ENCODE results near the gene DRD3. TPM values are rescaled to one million over a fixed set of nuclear protein-coding genes. Genes with fewer than 3 reads are reported as not detected.

Gene DRD3
- total RNA-seq, 4 donors from 2014 or later, result not detected

DNA sequence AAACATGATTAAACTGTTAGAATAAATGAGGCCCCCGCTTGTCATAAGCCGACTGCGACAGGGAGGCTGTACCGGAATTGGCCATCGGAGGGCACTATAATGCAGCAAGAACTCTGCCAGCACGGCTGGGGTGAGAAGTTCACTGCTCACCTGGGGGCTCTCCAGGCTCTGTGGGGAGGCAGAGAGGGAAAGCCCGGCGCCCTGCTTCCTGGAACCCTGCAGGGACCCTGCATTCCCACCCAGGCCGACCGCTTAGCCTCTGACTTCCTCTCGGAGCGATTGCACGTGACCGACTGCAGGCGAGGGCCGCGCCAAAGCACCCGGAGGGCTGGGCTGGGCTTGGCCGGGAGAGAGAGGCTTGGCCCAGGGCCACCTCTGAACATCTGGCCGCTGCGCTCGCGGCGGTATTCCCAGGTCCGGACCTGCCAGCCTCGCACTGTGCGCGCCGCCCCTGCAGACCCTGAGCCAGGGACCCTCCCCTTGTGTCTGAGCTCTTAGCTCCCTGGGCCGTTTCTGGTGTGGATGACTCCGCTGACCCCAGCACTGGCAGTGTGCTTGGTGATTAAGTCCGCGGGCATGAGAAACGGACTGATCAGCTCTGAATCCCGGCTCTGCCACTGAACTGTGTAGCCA, 26.2 kb downstream of the DRD3 start:
- peak; percentile 89 for ATAC-seq
- peaks cover 0 to 12% (median 0%) of the 10 kb centered on the region in 3 donors for H3K4me1 ChIP-seq
- H3K36me3 ChIP-seq, result no peaks in the 10 kb centered on the region
- peak overlapping the region; percentile 38 to 53 for H3K4me3 ChIP-seq
- H3K9me3 ChIP-seq, result no peaks in the 10 kb centered on the region
- no peak for TF ChIP-seq EP300 (IDR thresholded peaks at IDR 0.05)
- TF ChIP-seq, protein P1, sequence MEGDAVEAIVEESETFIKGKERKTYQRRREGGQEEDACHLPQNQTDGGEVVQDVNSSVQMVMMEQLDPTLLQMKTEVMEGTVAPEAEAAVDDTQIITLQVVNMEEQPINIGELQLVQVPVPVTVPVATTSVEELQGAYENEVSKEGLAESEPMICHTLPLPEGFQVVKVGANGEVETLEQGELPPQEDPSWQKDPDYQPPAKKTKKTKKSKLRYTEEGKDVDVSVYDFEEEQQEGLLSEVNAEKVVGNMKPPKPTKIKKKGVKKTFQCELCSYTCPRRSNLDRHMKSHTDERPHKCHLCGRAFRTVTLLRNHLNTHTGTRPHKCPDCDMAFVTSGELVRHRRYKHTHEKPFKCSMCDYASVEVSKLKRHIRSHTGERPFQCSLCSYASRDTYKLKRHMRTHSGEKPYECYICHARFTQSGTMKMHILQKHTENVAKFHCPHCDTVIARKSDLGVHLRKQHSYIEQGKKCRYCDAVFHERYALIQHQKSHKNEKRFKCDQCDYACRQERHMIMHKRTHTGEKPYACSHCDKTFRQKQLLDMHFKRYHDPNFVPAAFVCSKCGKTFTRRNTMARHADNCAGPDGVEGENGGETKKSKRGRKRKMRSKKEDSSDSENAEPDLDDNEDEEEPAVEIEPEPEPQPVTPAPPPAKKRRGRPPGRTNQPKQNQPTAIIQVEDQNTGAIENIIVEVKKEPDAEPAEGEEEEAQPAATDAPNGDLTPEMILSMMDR (IDR thresholded peaks at IDR 0.05), result peak; percentile 71 to 89 (median 80)
- peak; percentile 27 for TF ChIP-seq POLR2AphosphoS5 (IDR thresholded peaks at IDR 0.05)
- TF ChIP-seq POLR2A (IDR thresholded peaks at IDR 0.05), result no peak
- 1 to 5% methylated on average over 9 to 10 of the region's 35 CpGs for WGBS, 2 donors (ENCODE audit: low coverage in 1 of 2)
- H3K27me3 ChIP-seq, result no peaks in the 10 kb centered on the region
- peak overlapping the region in 3 of 4 donors; percentile 24 to 68 (median 41) for H3K27ac ChIP-seq

DNA sequence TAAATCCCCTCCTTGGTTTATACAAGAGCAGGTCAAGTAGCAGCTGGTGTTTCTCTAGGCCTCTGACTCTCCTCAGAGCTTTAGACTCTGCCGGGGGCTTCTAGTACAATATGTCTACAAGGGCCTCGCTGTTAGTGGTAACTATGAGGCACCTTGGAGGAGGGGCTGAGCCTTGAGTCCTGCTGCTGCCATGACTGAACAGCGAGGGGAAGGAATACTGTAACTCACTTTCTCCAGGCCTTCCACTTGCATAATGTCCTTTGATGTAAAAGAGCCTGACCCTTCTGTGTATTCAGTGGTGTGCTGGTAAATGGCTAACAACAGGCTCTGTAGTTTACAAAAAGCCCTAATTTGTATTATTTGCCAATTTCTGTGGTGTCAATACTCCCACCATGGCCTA, 27.8 kb downstream of the DRD3 start:
- WGBS, 2 donors (ENCODE audit: low coverage in 1 of 2), result 20 to 66% methylated on average over 1 to 3 of the region's 3 CpGs
- H3K9me3 ChIP-seq, result no peaks in the 10 kb centered on the region
- no peaks in the 10 kb centered on the region for H3K36me3 ChIP-seq
- peaks cover 0 to 12% (median 0%) of the 10 kb centered on the region in 3 donors for H3K4me1 ChIP-seq
- H3K4me3 ChIP-seq, result no peak overlapping the region
- H3K27ac ChIP-seq, result no peak overlapping the region
- no peaks in the 10 kb centered on the region for H3K27me3 ChIP-seq
- TF ChIP-seq EP300 (IDR thresholded peaks at IDR 0.05), result no peak
- TF ChIP-seq, protein P1 (IDR thresholded peaks at IDR 0.05), result no peak
- no peak for ATAC-seq

DNA sequence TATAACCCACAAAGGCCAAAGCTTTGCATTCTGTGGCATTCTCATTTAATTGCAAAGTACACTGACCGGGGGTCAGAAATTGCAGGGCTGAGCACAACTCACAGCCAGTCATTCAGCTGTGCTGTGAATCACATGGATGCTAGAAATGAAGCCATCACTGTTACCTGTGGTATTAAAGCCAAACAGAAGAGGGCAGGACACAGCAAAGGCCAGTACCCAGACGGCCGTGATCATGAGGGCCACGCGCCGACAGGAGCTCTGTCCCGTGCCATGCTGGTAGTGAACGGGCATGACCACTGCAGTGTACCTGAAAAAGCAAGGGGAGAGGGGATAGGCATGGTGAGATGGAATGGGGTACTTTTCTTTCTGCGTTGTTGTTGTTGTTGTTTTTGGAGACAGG, 31.6 kb downstream of the DRD3 start:
- no peaks in the 10 kb centered on the region for H3K27me3 ChIP-seq
- H3K9me3 ChIP-seq, result no peaks in the 10 kb centered on the region
- H3K36me3 ChIP-seq, result no peaks in the 10 kb centered on the region
- H3K4me3 ChIP-seq, result no peak overlapping the region
- 83 to 84% methylated on average over 8 to 9 of the region's 9 CpGs for WGBS, 2 donors (ENCODE audit: low coverage in 1 of 2)
- H3K4me1 ChIP-seq, result peaks cover 0 to 3% (median 0%) of the 10 kb centered on the region in 3 donors
- no peak for TF ChIP-seq POLR2AphosphoS5 (IDR thresholded peaks at IDR 0.05)
- no peak for TF ChIP-seq EP300 (IDR thresholded peaks at IDR 0.05)
- TF ChIP-seq, protein P1 (IDR thresholded peaks at IDR 0.05), result no peak
- no peak for TF ChIP-seq POLR2A (IDR thresholded peaks at IDR 0.05)
- no peak overlapping the region for H3K27ac ChIP-seq
- no peak for ATAC-seq

DNA sequence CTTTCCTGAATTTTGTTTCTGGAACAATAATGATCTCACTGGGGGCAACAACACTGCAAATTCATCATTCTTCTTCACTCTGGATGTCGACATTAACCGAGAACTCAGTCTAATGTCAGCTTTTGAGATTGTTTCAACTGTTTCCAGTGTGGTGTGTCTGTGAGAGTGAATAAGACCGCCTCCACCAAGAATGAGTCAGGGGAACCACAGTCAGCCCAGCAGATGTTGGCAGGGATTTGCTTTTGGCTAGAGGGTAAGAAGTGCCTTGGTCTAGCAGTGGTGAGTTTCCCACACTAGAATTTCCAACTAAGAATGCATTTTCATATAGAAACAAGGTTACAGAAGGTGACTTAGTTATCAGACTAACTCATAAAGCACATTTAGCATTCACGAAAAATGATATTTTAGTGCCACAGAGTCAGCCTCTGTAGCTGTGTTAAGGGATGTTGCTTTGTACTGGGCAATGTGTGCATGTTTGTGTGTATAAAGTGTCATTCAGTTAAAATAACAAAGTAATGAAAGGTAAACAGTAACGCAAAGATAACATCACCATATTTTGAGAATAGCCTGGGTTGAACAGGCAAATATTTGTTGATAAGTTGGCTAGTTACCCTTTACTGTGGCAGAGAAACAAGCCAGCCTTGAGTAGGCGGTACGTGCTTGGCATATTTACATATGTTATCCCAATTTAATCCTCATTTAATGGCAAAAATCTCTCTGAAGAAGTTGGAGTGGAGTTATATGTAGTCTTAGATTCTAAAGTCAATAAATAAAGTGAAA, 33.8 kb downstream of the DRD3 start:
- H3K4me3 ChIP-seq, result no peak overlapping the region
- no peak for ATAC-seq
- H3K4me1 ChIP-seq, result no peaks in the 10 kb centered on the region
- no peak overlapping the region for H3K27ac ChIP-seq
- TF ChIP-seq POLR2A (IDR thresholded peaks at IDR 0.05) (no peak), EP300 (IDR thresholded peaks at IDR 0.05) (no peak), POLR2AphosphoS5 (IDR thresholded peaks at IDR 0.05) (no peak)
- TF ChIP-seq, protein P1 (IDR thresholded peaks at IDR 0.05), result no peak
- WGBS, 2 donors (ENCODE audit: low coverage in 1 of 2), result 55 to 72% methylated on average over 6 to 7 of the region's 7 CpGs
- H3K36me3 ChIP-seq, result no peaks in the 10 kb centered on the region
- no peaks in the 10 kb centered on the region for H3K27me3 ChIP-seq
- no peaks in the 10 kb centered on the region for H3K9me3 ChIP-seq

DNA sequence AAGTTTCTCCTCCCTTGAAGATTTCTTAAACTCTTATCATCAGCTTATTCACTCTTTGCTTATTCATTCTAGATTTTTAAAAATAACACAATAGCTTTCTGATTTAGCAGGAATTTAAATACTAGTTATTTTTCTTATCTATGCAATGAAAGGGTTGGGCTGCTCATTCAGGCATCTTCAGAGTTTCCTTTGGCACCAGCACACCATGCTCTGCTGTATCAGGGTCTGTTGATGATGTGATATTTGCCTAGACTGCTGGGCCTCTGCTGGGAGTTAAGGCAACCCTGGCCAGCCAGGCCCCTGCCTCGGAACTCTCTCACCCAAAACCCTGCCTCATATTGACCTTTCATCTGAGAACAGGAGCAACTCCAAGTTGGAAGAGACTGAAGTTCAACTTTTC, 35.0 kb downstream of the DRD3 start:
- H3K4me3 ChIP-seq, result no peak overlapping the region
- TF ChIP-seq, protein P1 (IDR thresholded peaks at IDR 0.05), result no peak
- H3K4me1 ChIP-seq, result no peaks in the 10 kb centered on the region
- H3K36me3 ChIP-seq, result no peaks in the 10 kb centered on the region
- no peaks in the 10 kb centered on the region for H3K9me3 ChIP-seq
- H3K27me3 ChIP-seq, result no peaks in the 10 kb centered on the region
- ATAC-seq, result no peak
- H3K27ac ChIP-seq, result no peak overlapping the region
- WGBS, 2 donors (ENCODE audit: low coverage in 1 of 2), result 100% methylated on average over 1 of the region's 1 CpG; no CpG with 5 or more reads in 1 of the 2 donors
